Body of pancreas (tissue), 4 donors: ENCODE data around the gene LRRC61. TPM values are rescaled to one million over a fixed set of nuclear protein-coding genes. Genes with fewer than 3 reads are reported as not detected.

Experiments
- ATAC-seq: fragments of 150-250 bp; one replicate; pipeline ENCODE4 v1.9.1; 2016
- DNase-seq, 4 donors: peaks; one replicate each; pipeline ENCODE4 v3.0.0-alpha.2; 2019
- H3K27ac ChIP-seq, 4 donors: fragments of 200-600 bp; sonication (generic); 1 replicate in 3 of 4; 2 replicates in 1 of 4; pipeline versions ENCODE4 v1.5.1 to v1.6.1; 2016 to 2019; ENCODE audit warnings: mild to moderate bottlenecking in 1 of 4, mixed read lengths in 1 of 4, moderate library complexity in 1 of 4
- H3K27me3 ChIP-seq, 2 donors: fragments of 200-600 bp; sonication (generic); one replicate each; pipeline ENCODE4 v1.6.0; 2016; ENCODE audit warnings: mild to moderate bottlenecking in 1 of 2
- H3K36me3 ChIP-seq, 2 donors: fragments of 200-600 bp; sonication (generic); replicated peaks in 1 of 2; 2 replicates each; pipeline ENCODE4 v1.5.1; 2016; ENCODE audit warnings: low read depth in 2 of 2; ENCODE audit not compliant: insufficient read depth in 1 of 2
- H3K4me1 ChIP-seq: fragments of 200-600 bp; sonication (generic); one replicate; pipeline ENCODE4 v1.6.0; 2016
- H3K4me3 ChIP-seq, 2 donors: fragments of 200-600 bp; sonication (generic); 1 replicate in 1 of 2; 2 replicates in 1 of 2; pipeline ENCODE4 v1.5.1; 2016 to 2019
- H3K9me3 ChIP-seq, 3 donors: fragments of 200-600 bp; sonication (generic); 1 replicate in 2 of 3; 2 replicates in 1 of 3; pipeline ENCODE4 v1.5.1; 2016
- POLR2A ChIP-seq, 3 donors: fragments of 450-650 bp; IDR thresholded peaks; one replicate each; pipeline ENCODE4 v1.6.1; 2016; ENCODE audit warnings: antibody characterized with exemption in 3 of 3, mild to moderate bottlenecking in 2 of 3
- WGBS, 2 donors: methylation state at CpG; one replicate each; pipeline ENCODE4 v1.1.5; 2017; 5-methylcytosine and 5-hydroxymethylcytosine counted together
- intact Hi-C: fragments of 100-400 bp; cut with DNase I; formaldehyde crosslinking; loops from one replicate; pipeline ENCODE4 v1.15.1; 2023
- total RNA-seq, 2 donors: library from RNA; depleted of rRNA; stranded (reverse); fragments of >200 nt; gene quantifications; one replicate each; pipeline ENCODE4 v1.1.0, GENCODE V29; 2016
- TF ChIP-seq, protein P1 (sequence below), 7 experiments: fragments of 450-650 bp in 4 of 7; fragments of 200-600 bp in 3 of 7; sonication (generic) in 3 of 7; IDR thresholded peaks; one replicate each; pipeline ENCODE4 v1.5.1; 2016 to 2019; ENCODE audit warnings: antibody characterized with exemption in 7 of 7

LRRC61 gene
- total RNA-seq, 2 donors from 2014 or later, result 4.9 to 25.2 TPM

DNA sequence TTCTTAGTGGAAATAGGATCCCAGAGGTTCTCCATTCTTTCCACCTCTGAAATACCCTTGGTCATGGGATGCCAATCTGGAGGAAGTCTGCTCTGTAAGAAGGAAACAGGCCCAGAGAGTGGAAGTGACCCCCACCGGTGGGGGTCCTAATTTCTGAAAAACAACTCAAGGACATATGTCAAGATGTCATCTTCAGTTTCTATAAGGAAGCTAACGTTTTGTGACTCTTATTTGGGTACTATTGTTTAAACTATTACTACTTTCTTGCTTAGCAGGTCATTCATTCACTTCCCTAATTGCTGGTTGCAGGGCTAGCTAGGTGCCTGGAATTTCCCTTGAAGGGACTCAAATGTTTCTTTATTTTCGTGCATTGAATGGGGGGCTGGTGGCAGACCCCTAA lies 54.0 kb downstream of the LRRC61 start:
- TF ChIP-seq POLR2A (IDR thresholded peaks at IDR 0.05), result no peak
- TF ChIP-seq, protein P1, sequence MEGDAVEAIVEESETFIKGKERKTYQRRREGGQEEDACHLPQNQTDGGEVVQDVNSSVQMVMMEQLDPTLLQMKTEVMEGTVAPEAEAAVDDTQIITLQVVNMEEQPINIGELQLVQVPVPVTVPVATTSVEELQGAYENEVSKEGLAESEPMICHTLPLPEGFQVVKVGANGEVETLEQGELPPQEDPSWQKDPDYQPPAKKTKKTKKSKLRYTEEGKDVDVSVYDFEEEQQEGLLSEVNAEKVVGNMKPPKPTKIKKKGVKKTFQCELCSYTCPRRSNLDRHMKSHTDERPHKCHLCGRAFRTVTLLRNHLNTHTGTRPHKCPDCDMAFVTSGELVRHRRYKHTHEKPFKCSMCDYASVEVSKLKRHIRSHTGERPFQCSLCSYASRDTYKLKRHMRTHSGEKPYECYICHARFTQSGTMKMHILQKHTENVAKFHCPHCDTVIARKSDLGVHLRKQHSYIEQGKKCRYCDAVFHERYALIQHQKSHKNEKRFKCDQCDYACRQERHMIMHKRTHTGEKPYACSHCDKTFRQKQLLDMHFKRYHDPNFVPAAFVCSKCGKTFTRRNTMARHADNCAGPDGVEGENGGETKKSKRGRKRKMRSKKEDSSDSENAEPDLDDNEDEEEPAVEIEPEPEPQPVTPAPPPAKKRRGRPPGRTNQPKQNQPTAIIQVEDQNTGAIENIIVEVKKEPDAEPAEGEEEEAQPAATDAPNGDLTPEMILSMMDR (IDR thresholded peaks at IDR 0.05), result no peak
- Histone ChIP-seq H3K9me3 (no peaks in the 10 kb centered on the region), H3K4me1 (peaks cover 73% of the 10 kb centered on the region), H3K36me3 (peaks cover 0 to 2% of the 10 kb centered on the region in 2 donors), H3K4me3 (no peak overlapping the region), H3K27me3 (no peaks in the 10 kb centered on the region), H3K27ac (peak overlapping the region in 3 of 4 donors; percentile 93 to 98 (median 97))
- DNase-seq, result no peak
- intact Hi-C loops, result no loop called here
- ATAC-seq, result no peak
- WGBS, 2 donors, result 22 to 35% methylated on average over 3 of the region's 3 CpGs

DNA sequence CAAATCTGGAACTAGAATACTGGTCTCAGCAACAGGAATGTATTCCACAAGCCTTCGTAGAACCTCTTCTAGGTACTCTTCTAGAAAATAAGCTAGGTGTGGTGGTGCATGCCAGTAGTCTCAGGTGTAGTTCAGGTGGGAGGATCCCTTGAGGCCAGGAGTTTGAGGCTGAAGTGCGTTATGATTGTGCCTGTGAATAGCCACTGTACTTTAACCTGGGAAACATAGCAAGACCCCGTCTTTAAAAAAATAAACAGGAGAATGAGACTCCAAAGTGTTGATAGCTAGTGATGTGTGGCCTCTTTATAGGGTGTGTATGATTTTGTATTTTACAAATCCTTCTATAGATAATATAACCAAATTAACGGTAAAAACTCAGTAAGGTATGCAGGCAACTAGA lies 54.5 kb downstream of the LRRC61 start:
- H3K4me3 ChIP-seq, result no peak overlapping the region
- H3K27me3 ChIP-seq, result no peaks in the 10 kb centered on the region
- H3K9me3 ChIP-seq, result no peaks in the 10 kb centered on the region
- 15% methylated on average over 4 of the region's 4 CpGs for WGBS, 2 donors
- H3K4me1 ChIP-seq, result peaks cover 72% of the 10 kb centered on the region
- intact Hi-C loops, result no loop called here
- DNase-seq (no peak), ATAC-seq (no peak)
- H3K36me3 ChIP-seq, result peaks cover 0 to 2% of the 10 kb centered on the region in 2 donors
- H3K27ac ChIP-seq, result peak overlapping the region; percentile 92 to 98 (median 95)
- TF ChIP-seq, protein P1 (IDR thresholded peaks at IDR 0.05), result no peak
- no peak for TF ChIP-seq POLR2A (IDR thresholded peaks at IDR 0.05)

DNA sequence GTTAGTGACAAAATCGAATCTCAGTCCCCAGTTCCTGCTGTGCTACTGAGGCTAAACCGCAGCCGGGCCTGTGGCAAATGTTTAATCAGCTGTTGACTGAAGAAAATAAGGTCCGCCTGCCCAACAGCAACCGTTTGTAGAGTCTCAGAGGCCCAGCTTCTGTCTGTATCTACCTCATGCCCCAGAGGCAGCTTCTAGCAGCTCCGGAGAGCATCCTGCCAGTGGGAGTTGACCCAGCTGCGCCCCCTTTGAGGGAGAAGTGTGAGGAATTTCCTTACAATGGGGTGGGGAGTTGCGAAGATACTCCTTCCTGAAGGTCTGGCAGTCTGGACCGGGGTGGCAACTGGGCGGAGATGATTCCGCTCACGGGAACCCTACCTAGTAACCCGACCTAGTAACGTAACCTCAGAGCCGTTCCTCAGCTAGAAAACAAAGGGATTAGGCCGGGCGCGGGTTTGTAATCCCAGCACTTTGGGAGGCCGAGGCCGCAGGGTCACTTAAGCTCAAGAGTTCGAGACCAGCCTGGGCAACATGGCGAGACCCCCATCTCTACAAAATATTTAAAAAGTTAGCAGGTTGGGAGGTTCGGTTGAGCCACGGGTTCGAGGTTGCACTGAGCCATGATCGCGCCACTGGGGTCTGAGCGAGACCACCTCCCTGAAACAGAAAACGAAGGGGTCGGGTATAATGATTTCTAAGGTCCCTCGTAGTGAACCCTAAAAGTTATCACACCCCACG lies 55.1 kb downstream of the LRRC61 start:
- DNase-seq (peak; percentile 67 to 78 (median 74)), ATAC-seq (peak; percentile 45)
- H3K4me3 ChIP-seq, result peak overlapping the region; percentile 27 to 33
- no peaks in the 10 kb centered on the region for H3K27me3 ChIP-seq
- peaks cover 68% of the 10 kb centered on the region for H3K4me1 ChIP-seq
- H3K9me3 ChIP-seq, result no peaks in the 10 kb centered on the region
- no peaks in the 10 kb centered on the region for H3K36me3 ChIP-seq
- peak overlapping the region; percentile 92 to 98 (median 95) for H3K27ac ChIP-seq
- TF ChIP-seq, protein P1 (IDR thresholded peaks at IDR 0.05), result peak in 2 of 7 experiments; percentile 9 to 17
- no peak for TF ChIP-seq POLR2A (IDR thresholded peaks at IDR 0.05)
- intact Hi-C loops, result no loop called here
- 1 to 4% methylated on average over 26 to 32 of the region's 32 CpGs for WGBS, 2 donors

DNA sequence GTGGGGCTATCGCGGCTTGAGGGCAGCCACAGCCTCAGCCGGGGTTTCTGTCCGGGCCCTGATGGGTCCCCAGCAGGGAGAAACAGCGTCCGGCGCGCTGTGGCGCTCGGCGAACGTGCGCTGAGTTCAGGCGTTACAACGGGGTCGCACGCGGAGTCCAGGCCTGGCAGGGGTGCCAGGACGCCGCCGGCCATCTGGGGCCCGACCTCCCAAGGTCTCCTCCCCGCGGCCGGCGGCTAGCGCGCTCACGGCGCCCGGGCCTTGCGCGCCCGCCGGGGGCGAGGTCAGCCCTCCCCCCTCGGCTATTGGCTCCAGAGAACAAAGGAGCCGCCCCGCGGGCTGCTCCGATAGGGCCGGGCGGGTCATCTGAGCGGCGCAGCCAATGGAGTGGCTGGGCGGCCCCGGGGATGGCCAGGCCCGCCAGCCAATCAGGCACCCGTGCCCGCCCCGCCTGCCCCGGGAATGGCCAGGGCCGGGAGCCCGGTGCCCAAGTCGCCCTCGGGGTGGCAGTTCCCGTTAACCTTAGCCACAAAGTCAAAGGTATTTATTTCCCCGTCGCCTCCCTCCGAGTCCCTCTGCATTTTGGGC lies 55.8 kb downstream of the LRRC61 start, which contains the start of gene ZNF775:
Gene ZNF775 (plus strand): TSS at position 478 of the 588 bp plus-strand sequence. CDS start 9,141 bp downstream, outside the sequence.
- peak; percentile 84 to 88 (median 86) for TF ChIP-seq POLR2A (IDR thresholded peaks at IDR 0.05)
- TF ChIP-seq, protein P1 (IDR thresholded peaks at IDR 0.05), result peak in 1 of 7 experiments; percentile 4
- H3K9me3 ChIP-seq, result no peaks in the 10 kb centered on the region
- DNase-seq (peak; percentile 97), ATAC-seq (peak; percentile 95)
- peaks cover 64% of the 10 kb centered on the region for H3K4me1 ChIP-seq
- no peaks in the 10 kb centered on the region for H3K36me3 ChIP-seq
- H3K27me3 ChIP-seq, result no peaks in the 10 kb centered on the region
- WGBS, 2 donors, result 0 to 1% methylated on average over 1 to 55 of the region's 60 CpGs
- H3K4me3 ChIP-seq, result peak within 1 kb of the TSS; percentile 33 to 80
- intact Hi-C loops, result no loop called here
- peak within 1 kb of the TSS; percentile 92 to 98 (median 95) for H3K27ac ChIP-seq
